Right kidney (tissue), 1 donor: ENCODE measurements around the gene ANKRD16.
"Not testable (repeated sequence)": the region's sequence is repeated elsewhere in the genome, so short reads cannot be mapped to it uniquely, and the experiment has no call there.

Experiments
- DNase-seq: peaks from one replicate; pipeline ENCODE4 v3.0.0-alpha.2; 2016

Gene ANKRD16

GRCh38 chr10:5835446-5836095, 54.1 kb downstream of the ANKRD16 start:
- DNase-seq, result no peak

GRCh38 chr10:5833814-5834213, 55.9 kb downstream of the ANKRD16 start:
- no peak for DNase-seq

GRCh38 chr10:5832946-5833345, 56.7 kb downstream of the ANKRD16 start:
- DNase-seq, result no peak

GRCh38 chr10:5831446-5831782, 58.3 kb downstream of the ANKRD16 start:
- DNase-seq, result no peak

GRCh38 chr10:5830629-5831445, 58.9 kb downstream of the ANKRD16 start:
- DNase-seq, result no peak

- no peak for DNase-seq
Measured at GRCh38 chr10:5829267-5829666, 60.4 kb downstream of the ANKRD16 start.

GRCh38 chr10:5828725-5829124, 61.0 kb downstream of the ANKRD16 start:
- no peak for DNase-seq

GRCh38 chr10:5827841-5828240, 61.9 kb downstream of the ANKRD16 start:
- no peak for DNase-seq

GRCh38 chr10:5826511-5826910, 63.2 kb downstream of the ANKRD16 start:
- DNase-seq, result not testable (repeated sequence)

GRCh38 chr10:5818894-5819293, 70.8 kb downstream of the ANKRD16 start:
- no peak for DNase-seq

GRCh38 chr10:5818048-5818331, 71.7 kb downstream of the ANKRD16 start:
- no peak for DNase-seq

GRCh38 chr10:5817322-5818047, 72.2 kb downstream of the ANKRD16 start:
- DNase-seq, result no peak

GRCh38 chr10:5816170-5816569, 73.5 kb downstream of the ANKRD16 start:
- no peak for DNase-seq

GRCh38 chr10:5814110-5815107, 75.3 kb downstream of the ANKRD16 start:
- DNase-seq, result no peak

- DNase-seq, result peak; percentile 99
Measured at GRCh38 chr10:5813341-5814109, 76.2 kb downstream of the ANKRD16 start, which contains the start of gene GDI2. TSS of gene GDI2 (minus strand) at chr10:5813434. CDS start at chr10:5813258, 176 bp downstream.

- DNase-seq, result peak; percentile 97
Measured at GRCh38 chr10:5813091-5813340, 76.7 kb downstream of the ANKRD16 start.

GRCh38 chr10:5812283-5813090, 77.2 kb downstream of the ANKRD16 start:
- DNase-seq, result no peak
